Panc1 (cell line): ENCODE measurements around the gene INPP4A.

Experiments used
- POLR2AphosphoS5 ChIP-seq: IDR thresholded peaks from 2 replicates; pipeline ENCODE4 v1.6.1; 2012; ENCODE audit warnings: mild to moderate bottlenecking, low read depth, low read length, moderate library complexity
- SIN3A ChIP-seq: IDR thresholded peaks from 2 replicates; pipeline ENCODE4 v1.6.1; 2012; ENCODE audit warnings: low read depth, mild to moderate bottlenecking, low read length, moderate library complexity, borderline replicate concordance; ENCODE audit not compliant: insufficient read depth
- TCF7L2 ChIP-seq: IDR thresholded peaks from 2 replicates; pipeline ENCODE4 v1.6.1; 2011; ENCODE audit warnings: mild to moderate bottlenecking, low read depth, low read length, inconsistent platforms
- TF ChIP-seq, protein P1 (sequence below): fragments of 450-650 bp; IDR thresholded peaks from 2 replicates; pipeline ENCODE4 v1.5.1; 2017; ENCODE audit warnings: mild to moderate bottlenecking
- TF ChIP-seq, protein P2 (sequence below), 2 experiments: IDR thresholded peaks; 2 replicates each; pipeline ENCODE4 v1.6.1; 2011 to 2012; ENCODE audit warnings: low read depth in 2 of 2, control low read depth in 1 of 2, low read length in 1 of 2, mild to moderate bottlenecking in 1 of 2, moderate library complexity in 1 of 2; ENCODE audit not compliant: insufficient read depth in 1 of 2

DNA sequence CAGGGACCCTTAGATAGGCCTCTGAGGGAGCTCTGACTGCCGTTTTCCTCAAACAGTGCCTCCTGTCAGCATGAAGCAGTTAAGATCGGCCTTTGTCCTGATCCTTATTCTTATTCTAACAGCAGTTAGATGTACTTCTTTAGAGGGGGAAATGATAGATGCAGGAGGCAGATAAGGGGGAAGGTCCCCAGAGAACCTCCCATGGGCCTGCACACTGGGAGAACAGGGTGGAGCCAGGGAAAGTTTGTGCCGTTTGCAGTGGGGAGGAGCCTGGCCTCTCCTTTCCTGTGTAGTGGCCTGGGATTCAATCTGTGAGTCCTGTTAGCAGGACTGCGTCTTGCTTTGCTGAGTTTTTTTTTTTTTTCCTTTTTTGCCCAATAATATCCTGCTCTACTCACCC, 7.9 kb upstream of the INPP4A start:
- TF ChIP-seq, protein P1, sequence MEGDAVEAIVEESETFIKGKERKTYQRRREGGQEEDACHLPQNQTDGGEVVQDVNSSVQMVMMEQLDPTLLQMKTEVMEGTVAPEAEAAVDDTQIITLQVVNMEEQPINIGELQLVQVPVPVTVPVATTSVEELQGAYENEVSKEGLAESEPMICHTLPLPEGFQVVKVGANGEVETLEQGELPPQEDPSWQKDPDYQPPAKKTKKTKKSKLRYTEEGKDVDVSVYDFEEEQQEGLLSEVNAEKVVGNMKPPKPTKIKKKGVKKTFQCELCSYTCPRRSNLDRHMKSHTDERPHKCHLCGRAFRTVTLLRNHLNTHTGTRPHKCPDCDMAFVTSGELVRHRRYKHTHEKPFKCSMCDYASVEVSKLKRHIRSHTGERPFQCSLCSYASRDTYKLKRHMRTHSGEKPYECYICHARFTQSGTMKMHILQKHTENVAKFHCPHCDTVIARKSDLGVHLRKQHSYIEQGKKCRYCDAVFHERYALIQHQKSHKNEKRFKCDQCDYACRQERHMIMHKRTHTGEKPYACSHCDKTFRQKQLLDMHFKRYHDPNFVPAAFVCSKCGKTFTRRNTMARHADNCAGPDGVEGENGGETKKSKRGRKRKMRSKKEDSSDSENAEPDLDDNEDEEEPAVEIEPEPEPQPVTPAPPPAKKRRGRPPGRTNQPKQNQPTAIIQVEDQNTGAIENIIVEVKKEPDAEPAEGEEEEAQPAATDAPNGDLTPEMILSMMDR: no peak
- no peak for TF ChIP-seq TCF7L2
- TF ChIP-seq, protein P2, sequence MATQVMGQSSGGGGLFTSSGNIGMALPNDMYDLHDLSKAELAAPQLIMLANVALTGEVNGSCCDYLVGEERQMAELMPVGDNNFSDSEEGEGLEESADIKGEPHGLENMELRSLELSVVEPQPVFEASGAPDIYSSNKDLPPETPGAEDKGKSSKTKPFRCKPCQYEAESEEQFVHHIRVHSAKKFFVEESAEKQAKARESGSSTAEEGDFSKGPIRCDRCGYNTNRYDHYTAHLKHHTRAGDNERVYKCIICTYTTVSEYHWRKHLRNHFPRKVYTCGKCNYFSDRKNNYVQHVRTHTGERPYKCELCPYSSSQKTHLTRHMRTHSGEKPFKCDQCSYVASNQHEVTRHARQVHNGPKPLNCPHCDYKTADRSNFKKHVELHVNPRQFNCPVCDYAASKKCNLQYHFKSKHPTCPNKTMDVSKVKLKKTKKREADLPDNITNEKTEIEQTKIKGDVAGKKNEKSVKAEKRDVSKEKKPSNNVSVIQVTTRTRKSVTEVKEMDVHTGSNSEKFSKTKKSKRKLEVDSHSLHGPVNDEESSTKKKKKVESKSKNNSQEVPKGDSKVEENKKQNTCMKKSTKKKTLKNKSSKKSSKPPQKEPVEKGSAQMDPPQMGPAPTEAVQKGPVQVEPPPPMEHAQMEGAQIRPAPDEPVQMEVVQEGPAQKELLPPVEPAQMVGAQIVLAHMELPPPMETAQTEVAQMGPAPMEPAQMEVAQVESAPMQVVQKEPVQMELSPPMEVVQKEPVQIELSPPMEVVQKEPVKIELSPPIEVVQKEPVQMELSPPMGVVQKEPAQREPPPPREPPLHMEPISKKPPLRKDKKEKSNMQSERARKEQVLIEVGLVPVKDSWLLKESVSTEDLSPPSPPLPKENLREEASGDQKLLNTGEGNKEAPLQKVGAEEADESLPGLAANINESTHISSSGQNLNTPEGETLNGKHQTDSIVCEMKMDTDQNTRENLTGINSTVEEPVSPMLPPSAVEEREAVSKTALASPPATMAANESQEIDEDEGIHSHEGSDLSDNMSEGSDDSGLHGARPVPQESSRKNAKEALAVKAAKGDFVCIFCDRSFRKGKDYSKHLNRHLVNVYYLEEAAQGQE (IDR thresholded peaks at IDR 0.05; ENCODE audit: insufficient read depth in 1 of 2, low read depth in 2 of 2, low read length in 1 of 2): no peak
- no peak for TF ChIP-seq POLR2AphosphoS5
- TF ChIP-seq SIN3A: no peak
